ENCODE results near the gene MAN2A1.
A peak's percentile ranks its signal among the peaks of the same experiment; 100 is the strongest.

MAN2A1 gene

GRCh38 chr5:109900911-109901627, 211.3 kb downstream of the MAN2A1 start:
- Histone ChIP-seq H3K4me3 (ENCODE audit: severe bottlenecking) (no peak overlapping the region), H3K4me1 (ENCODE audit: insufficient read depth, poor library complexity, severe bottlenecking) (no peaks in the 10 kb centered on the region), H3K27me3 (ENCODE audit: insufficient read depth, poor library complexity, severe bottlenecking) (peaks cover 4% of the 10 kb centered on the region), H3K9me3 (ENCODE audit: severe bottlenecking) (no peaks in the 10 kb centered on the region), H3K36me3 (ENCODE audit: low read depth) (no peaks in the 10 kb centered on the region), H3K27ac (ENCODE audit: poor library complexity, severe bottlenecking) (no peak overlapping the region)
- ATAC-seq (ENCODE audit: low read depth) (no peak), DNase-seq (ENCODE audit: low spot score) (no peak)
- no peak for TF ChIP-seq CTCF (IDR thresholded peaks at IDR 0.05; ENCODE audit: poor library complexity, severe bottlenecking)

GRCh38 chr5:109901628-109901981, 211.9 kb downstream of the MAN2A1 start:
- Histone ChIP-seq H3K27ac (ENCODE audit: poor library complexity, severe bottlenecking) (no peak overlapping the region), H3K4me3 (ENCODE audit: severe bottlenecking) (no peak overlapping the region), H3K36me3 (ENCODE audit: low read depth) (no peaks in the 10 kb centered on the region), H3K4me1 (ENCODE audit: insufficient read depth, poor library complexity, severe bottlenecking) (no peaks in the 10 kb centered on the region), H3K9me3 (ENCODE audit: severe bottlenecking) (no peaks in the 10 kb centered on the region), H3K27me3 (ENCODE audit: insufficient read depth, poor library complexity, severe bottlenecking) (peaks cover 4% of the 10 kb centered on the region)
- no peak for DNase-seq (ENCODE audit: low spot score)
- TF ChIP-seq CTCF (IDR thresholded peaks at IDR 0.05; ENCODE audit: poor library complexity, severe bottlenecking), result no peak
- ATAC-seq (ENCODE audit: low read depth), result no peak

GRCh38 chr5:109903061-109903460, 213.3 kb downstream of the MAN2A1 start:
- H3K27ac ChIP-seq (ENCODE audit: poor library complexity, severe bottlenecking), result no peak overlapping the region
- TF ChIP-seq CTCF (IDR thresholded peaks at IDR 0.05; ENCODE audit: poor library complexity, severe bottlenecking), result no peak
- no peak for ATAC-seq (ENCODE audit: low read depth)
- DNase-seq (ENCODE audit: low spot score), result no peak
- H3K9me3 ChIP-seq (ENCODE audit: severe bottlenecking), result no peaks in the 10 kb centered on the region
- H3K36me3 ChIP-seq (ENCODE audit: low read depth), result no peaks in the 10 kb centered on the region
- H3K27me3 ChIP-seq (ENCODE audit: insufficient read depth, poor library complexity, severe bottlenecking), result peaks cover 4% of the 10 kb centered on the region
- H3K4me3 ChIP-seq (ENCODE audit: severe bottlenecking), result no peak overlapping the region
- H3K4me1 ChIP-seq (ENCODE audit: insufficient read depth, poor library complexity, severe bottlenecking), result no peaks in the 10 kb centered on the region

- Histone ChIP-seq H3K36me3 (ENCODE audit: low read depth) (no peaks in the 10 kb centered on the region), H3K9me3 (ENCODE audit: severe bottlenecking) (no peaks in the 10 kb centered on the region), H3K27me3 (ENCODE audit: insufficient read depth, poor library complexity, severe bottlenecking) (peaks cover 4% of the 10 kb centered on the region), H3K4me1 (ENCODE audit: insufficient read depth, poor library complexity, severe bottlenecking) (no peaks in the 10 kb centered on the region), H3K27ac (ENCODE audit: poor library complexity, severe bottlenecking) (no peak overlapping the region), H3K4me3 (ENCODE audit: severe bottlenecking) (no peak overlapping the region)
- DNase-seq (ENCODE audit: low spot score) (no peak), ATAC-seq (ENCODE audit: low read depth) (0 out of 3 replicates have a peak, but pooled peaks have one; percentile 43)
- no peak for TF ChIP-seq CTCF (IDR thresholded peaks at IDR 0.05; ENCODE audit: poor library complexity, severe bottlenecking)
These were observed 216.2 kb downstream of the MAN2A1 start for GRCh38 chr5:109905906-109906305.

GRCh38 chr5:109907189-109907588, 217.5 kb downstream of the MAN2A1 start:
- ATAC-seq (ENCODE audit: low read depth) (no peak), DNase-seq (ENCODE audit: low spot score) (no peak)
- Histone ChIP-seq H3K27ac (ENCODE audit: poor library complexity, severe bottlenecking) (no peak overlapping the region), H3K4me3 (ENCODE audit: severe bottlenecking) (no peak overlapping the region), H3K36me3 (ENCODE audit: low read depth) (no peaks in the 10 kb centered on the region), H3K9me3 (ENCODE audit: severe bottlenecking) (no peaks in the 10 kb centered on the region), H3K27me3 (ENCODE audit: insufficient read depth, poor library complexity, severe bottlenecking) (peaks cover 4% of the 10 kb centered on the region), H3K4me1 (ENCODE audit: insufficient read depth, poor library complexity, severe bottlenecking) (no peaks in the 10 kb centered on the region)
- no peak for TF ChIP-seq CTCF (IDR thresholded peaks at IDR 0.05; ENCODE audit: poor library complexity, severe bottlenecking)

Measured in RWPE2 (cell line).